ENCODE measurements around the gene RBM3.
"Not testable (repeated sequence)": the region's sequence is repeated elsewhere in the genome, so short reads cannot be mapped to it uniquely, and the experiment has no call there.

RBM3 gene

GRCh38 chrX:48574270-48575266, at the start of gene RBM3:
TSS of gene RBM3 (plus strand) at chrX:48574484. CDS start at chrX:48575181, 697 bp downstream.
- peak; percentile 93 to 95 for DNase-seq

- not testable (repeated sequence) for DNase-seq
Measured at GRCh38 chrX:48525853-48526252, 48.4 kb upstream of the RBM3 start.

- DNase-seq = no peak
Measured at GRCh38 chrX:48530736-48531135, 43.5 kb upstream of the RBM3 start.

GRCh38 chrX:48531358-48531959, 42.8 kb upstream of the RBM3 start:
- no peak for DNase-seq

GRCh38 chrX:48532161-48532560, 42.1 kb upstream of the RBM3 start:
- no peak for DNase-seq

GRCh38 chrX:48533165-48533564, 41.1 kb upstream of the RBM3 start:
- no peak for DNase-seq

- no peak for DNase-seq
Measured at GRCh38 chrX:48538641-48539344, 35.5 kb upstream of the RBM3 start.

GRCh38 chrX:48539345-48540027, 34.8 kb upstream of the RBM3 start, which contains the start of gene TBC1D25:
TSS of gene TBC1D25 (plus strand) at chrX:48539714. CDS start at chrX:48539798, 84 bp downstream.
- peak; percentile 97 for DNase-seq

- DNase-seq = peak in 1 of 2 experiments; percentile 47
Measured at GRCh38 chrX:48540028-48540375, 34.3 kb upstream of the RBM3 start.

GRCh38 chrX:48540480-48540879, 33.8 kb upstream of the RBM3 start:
- no peak for DNase-seq

- DNase-seq = no peak
Measured at GRCh38 chrX:48541140-48541814, 33.0 kb upstream of the RBM3 start.

- no peak for DNase-seq
Measured at GRCh38 chrX:48548871-48549270, 25.4 kb upstream of the RBM3 start.

- not testable (repeated sequence) for DNase-seq
Measured at GRCh38 chrX:48555731-48556325, 18.5 kb upstream of the RBM3 start.

GRCh38 chrX:48558271-48558670, 16.0 kb upstream of the RBM3 start:
- no peak for DNase-seq

- DNase-seq = no peak
Measured at GRCh38 chrX:48559636-48560035, 14.6 kb upstream of the RBM3 start.

- DNase-seq = no peak
Measured at GRCh38 chrX:48560056-48560455, 14.2 kb upstream of the RBM3 start.

GRCh38 chrX:48560681-48561080, 13.6 kb upstream of the RBM3 start:
- no peak for DNase-seq

- DNase-seq = no peak
Measured at GRCh38 chrX:48569958-48570357, 4.3 kb upstream of the RBM3 start.

GRCh38 chrX:48573690-48574269, 504 bp upstream of the RBM3 start:
- peak; percentile 69 to 80 for DNase-seq

- DNase-seq = no peak
Measured at GRCh38 chrX:48575642-48576041, 1.4 kb downstream of the RBM3 start.

- no peak for DNase-seq
Measured at GRCh38 chrX:48576108-48576507, 1.8 kb downstream of the RBM3 start.
